ENCODE data around the gene CIRBP. TPM values are rescaled to one million over a fixed set of nuclear protein-coding genes. Genes with fewer than 3 reads are reported as not detected.
A peak's percentile ranks its signal among the peaks of the same experiment; 100 is the strongest.

CIRBP gene
- total RNA-seq, 1 donor from 2014 or later, result 256 TPM

- H3K4me3 Mint-ChIP-seq, result peak overlapping the region; percentile 86
- peaks cover 41% of the 10 kb centered on the region for H3K4me1 Mint-ChIP-seq (ENCODE audit: low read depth)
- peak overlapping the region; percentile 98 for H3K27ac Mint-ChIP-seq
- no peaks in the 10 kb centered on the region for H3K27me3 Mint-ChIP-seq (ENCODE audit: insufficient read depth)
- no peaks in the 10 kb centered on the region for H3K9me3 Mint-ChIP-seq
- H3K36me3 Mint-ChIP-seq (ENCODE audit: low read depth), result peaks cover 28% of the 10 kb centered on the region
- no peak for DNase-seq (ENCODE audit: low spot score)
- intact Hi-C loops (cut with micrococcal nuclease), result no loop called here
These were observed 10.4 kb upstream of the CIRBP start for GRCh38 chr19:1258707-1259205.

- H3K27me3 Mint-ChIP-seq (ENCODE audit: insufficient read depth), result no peaks in the 10 kb centered on the region
- H3K36me3 Mint-ChIP-seq (ENCODE audit: low read depth), result peaks cover 28% of the 10 kb centered on the region
- H3K9me3 Mint-ChIP-seq, result no peaks in the 10 kb centered on the region
- DNase-seq (ENCODE audit: low spot score), result peak; percentile 75
- peaks cover 41% of the 10 kb centered on the region for H3K4me1 Mint-ChIP-seq (ENCODE audit: low read depth)
- peak overlapping the region; percentile 86 for H3K4me3 Mint-ChIP-seq
- H3K27ac Mint-ChIP-seq, result peak overlapping the region; percentile 98
- intact Hi-C loops (cut with micrococcal nuclease), result no loop called here
These were observed 9.8 kb upstream of the CIRBP start for GRCh38 chr19:1259206-1259875.

GRCh38 chr19:1259876-1260748 lies 9.0 kb upstream of the CIRBP start:
- intact Hi-C loops (cut with micrococcal nuclease), result loop anchor here (1.0 kb wide), 1 partner anchor 11 kb away; no protein-coding TSS in a partner anchor
- peak overlapping the region; percentile 86 for H3K4me3 Mint-ChIP-seq
- DNase-seq (ENCODE audit: low spot score), result no peak
- no peaks in the 10 kb centered on the region for H3K27me3 Mint-ChIP-seq (ENCODE audit: insufficient read depth)
- peak overlapping the region; percentile 98 for H3K27ac Mint-ChIP-seq
- peaks cover 21% of the 10 kb centered on the region for H3K36me3 Mint-ChIP-seq (ENCODE audit: low read depth)
- no peaks in the 10 kb centered on the region for H3K9me3 Mint-ChIP-seq
- H3K4me1 Mint-ChIP-seq (ENCODE audit: low read depth), result peaks cover 41% of the 10 kb centered on the region

- Mint-ChIP-seq H3K4me1 (ENCODE audit: low read depth) (peaks cover 41% of the 10 kb centered on the region), H3K36me3 (ENCODE audit: low read depth) (peaks cover 21% of the 10 kb centered on the region), H3K27me3 (ENCODE audit: insufficient read depth) (no peaks in the 10 kb centered on the region), H3K27ac (peak overlapping the region; percentile 93), H3K4me3 (peak overlapping the region; percentile 87), H3K9me3 (no peaks in the 10 kb centered on the region)
- peak; percentile 98 for DNase-seq (ENCODE audit: low spot score)
- intact Hi-C loops (cut with micrococcal nuclease), result loop anchor here (1.0 kb wide), 2 partner anchors 8 to 12 kb away; partner anchors contain the start of gene CIRBP
These were observed 8.2 kb upstream of the CIRBP start for GRCh38 chr19:1260749-1261537.

- no peaks in the 10 kb centered on the region for H3K9me3 Mint-ChIP-seq
- peaks cover 41% of the 10 kb centered on the region for H3K4me1 Mint-ChIP-seq (ENCODE audit: low read depth)
- DNase-seq (ENCODE audit: low spot score), result no peak
- peak overlapping the region; percentile 93 for H3K27ac Mint-ChIP-seq
- H3K36me3 Mint-ChIP-seq (ENCODE audit: low read depth), result peaks cover 21% of the 10 kb centered on the region
- H3K4me3 Mint-ChIP-seq, result peak overlapping the region; percentile 87
- intact Hi-C loops (cut with micrococcal nuclease), result loop anchor here (1.0 kb wide), 1 partner anchor 8 kb away; the partner anchor contains the start of gene CIRBP
- no peaks in the 10 kb centered on the region for H3K27me3 Mint-ChIP-seq (ENCODE audit: insufficient read depth)
These were observed 7.7 kb upstream of the CIRBP start for GRCh38 chr19:1261538-1261797.

GRCh38 chr19:1261798-1262622 lies 7.1 kb upstream of the CIRBP start:
- Mint-ChIP-seq H3K27ac (peak overlapping the region; percentile 93), H3K36me3 (ENCODE audit: low read depth) (peaks cover 21% of the 10 kb centered on the region), H3K4me3 (peak overlapping the region; percentile 87), H3K4me1 (ENCODE audit: low read depth) (peaks cover 41% of the 10 kb centered on the region), H3K9me3 (no peaks in the 10 kb centered on the region), H3K27me3 (ENCODE audit: insufficient read depth) (no peaks in the 10 kb centered on the region)
- intact Hi-C loops (cut with micrococcal nuclease), result loop anchor here (1.0 kb wide), 1 partner anchor 7 kb away; the partner anchor contains the start of gene CIRBP
- DNase-seq (ENCODE audit: low spot score), result no peak

- peaks cover 17% of the 10 kb centered on the region for H3K36me3 Mint-ChIP-seq (ENCODE audit: low read depth)
- no peaks in the 10 kb centered on the region for H3K9me3 Mint-ChIP-seq
- H3K27ac Mint-ChIP-seq, result no peak overlapping the region
- H3K4me3 Mint-ChIP-seq, result peak overlapping the region; percentile 53
- DNase-seq (ENCODE audit: low spot score), result no peak
- H3K27me3 Mint-ChIP-seq (ENCODE audit: insufficient read depth), result no peaks in the 10 kb centered on the region
- intact Hi-C loops (cut with micrococcal nuclease), result no loop called here
- H3K4me1 Mint-ChIP-seq (ENCODE audit: low read depth), result peaks cover 42% of the 10 kb centered on the region
These were observed 6.5 kb upstream of the CIRBP start for GRCh38 chr19:1262623-1263123.

GRCh38 chr19:1263188-1263587 lies 5.9 kb upstream of the CIRBP start:
- no peak for DNase-seq (ENCODE audit: low spot score)
- Mint-ChIP-seq H3K36me3 (ENCODE audit: low read depth) (peaks cover 12% of the 10 kb centered on the region), H3K27ac (peak overlapping the region; percentile 52), H3K4me3 (peak overlapping the region; percentile 53), H3K27me3 (ENCODE audit: insufficient read depth) (no peaks in the 10 kb centered on the region), H3K4me1 (ENCODE audit: low read depth) (peaks cover 40% of the 10 kb centered on the region), H3K9me3 (no peaks in the 10 kb centered on the region)
- intact Hi-C loops (cut with micrococcal nuclease), result no loop called here

GRCh38 chr19:1264801-1265614 lies 4.1 kb upstream of the CIRBP start:
- H3K4me1 Mint-ChIP-seq (ENCODE audit: low read depth), result peaks cover 35% of the 10 kb centered on the region
- H3K27me3 Mint-ChIP-seq (ENCODE audit: insufficient read depth), result no peaks in the 10 kb centered on the region
- intact Hi-C loops (cut with micrococcal nuclease), result no loop called here
- no peaks in the 10 kb centered on the region for H3K9me3 Mint-ChIP-seq
- peak overlapping the region; percentile 49 for H3K4me3 Mint-ChIP-seq
- DNase-seq (ENCODE audit: low spot score), result no peak
- H3K36me3 Mint-ChIP-seq (ENCODE audit: low read depth), result peaks cover 7% of the 10 kb centered on the region
- no peak overlapping the region for H3K27ac Mint-ChIP-seq

- peaks cover 12% of the 10 kb centered on the region for H3K36me3 Mint-ChIP-seq (ENCODE audit: low read depth)
- H3K27me3 Mint-ChIP-seq (ENCODE audit: insufficient read depth), result no peaks in the 10 kb centered on the region
- H3K9me3 Mint-ChIP-seq, result no peaks in the 10 kb centered on the region
- H3K4me3 Mint-ChIP-seq, result peak overlapping the region; percentile 19
- no peak for DNase-seq (ENCODE audit: low spot score)
- peaks cover 41% of the 10 kb centered on the region for H3K4me1 Mint-ChIP-seq (ENCODE audit: low read depth)
- no peak overlapping the region for H3K27ac Mint-ChIP-seq
- intact Hi-C loops (cut with micrococcal nuclease), result loop anchor here (1.0 kb wide), 1 partner anchor 21 kb away; no protein-coding TSS in a partner anchor
These were observed 3.5 kb upstream of the CIRBP start for GRCh38 chr19:1265615-1266128.

All from activated T-helper 1 cell treated with anti-CD3 and anti-CD28 coated beads, Interleukin-12 subunit alpha, Interleukin-12 subunit beta, Interleukin-2, Interleukin-4 antibody, amounts not matched to agents 30 ng/mL and 10 ng/mL and 1 ng/mL, durations not matched to agents 14 hours and 24 hours and 36 hours (primary cell).